ENCODE data around the gene DNAJB9. TPM values are rescaled to one million over a fixed set of nuclear protein-coding genes. Genes with fewer than 3 reads are reported as not detected.

DNAJB9 gene
- total and polyA plus RNA-seq, 4 donors, result 27.6 to 164 (median 49.4) TPM

GRCh38 chr7:108598153-108598552, 28.5 kb downstream of the DNAJB9 start:
- Histone ChIP-seq H3K9me3 (ENCODE audit: control insufficient read depth in 4 of 4, low read length in 3 of 4) (no peaks in the 10 kb centered on the region), H3K36me3 (ENCODE audit: control insufficient read depth in 4 of 4, insufficient read depth in 3 of 4, low read depth in 1 of 4, low read length in 3 of 4) (no peaks in the 10 kb centered on the region), H3K27me3 (ENCODE audit: control insufficient read depth in 4 of 4, insufficient read depth in 4 of 4, low read length in 3 of 4) (no peaks in the 10 kb centered on the region), H3K9ac (ENCODE audit: low read depth in 1 of 2, low read length in 2 of 2) (no peak overlapping the region), H3K27ac (ENCODE audit: low read depth in 1 of 2, low read length in 2 of 2) (no peak overlapping the region), H3K4me1 (ENCODE audit: control insufficient read depth in 4 of 4, insufficient read depth in 4 of 4, low read length in 3 of 4) (no peaks in the 10 kb centered on the region), H3K4me3 (ENCODE audit: low read depth in 1 of 3, low read length in 3 of 3) (no peak overlapping the region)
- DNase-seq (ENCODE audit: low spot score), result no peak
- 93% methylated on average over 2 of the region's 2 CpGs for WGBS
- TF ChIP-seq JUND (IDR thresholded peaks at IDR 0.05) (no peak), HNF4A (conservative IDR thresholded peaks at IDR 0.05) (no peak), RXRA (IDR thresholded peaks at IDR 0.05) (no peak), FOXA1 (IDR thresholded peaks at IDR 0.05) (no peak), ATF3 (IDR thresholded peaks at IDR 0.05) (no peak), CTCF (IDR thresholded peaks at IDR 0.05; ENCODE audit: low read depth, low read length, missing input control) (no peak), EGR1 (IDR thresholded peaks at IDR 0.05; ENCODE audit: low read depth in 2 of 2) (no peak)

GRCh38 chr7:108598914-108599580, 29.4 kb downstream of the DNAJB9 start:
- no peak overlapping the region for H3K4me3 ChIP-seq (ENCODE audit: low read depth in 1 of 3, low read length in 3 of 3)
- H3K27me3 ChIP-seq (ENCODE audit: control insufficient read depth in 4 of 4, insufficient read depth in 4 of 4, low read length in 3 of 4), result no peaks in the 10 kb centered on the region
- 91% methylated on average over 6 of the region's 6 CpGs for WGBS
- H3K9me3 ChIP-seq (ENCODE audit: control insufficient read depth in 4 of 4, low read length in 3 of 4), result no peaks in the 10 kb centered on the region
- H3K9ac ChIP-seq (ENCODE audit: low read depth in 1 of 2, low read length in 2 of 2), result no peak overlapping the region
- no peak overlapping the region for H3K27ac ChIP-seq (ENCODE audit: low read depth in 1 of 2, low read length in 2 of 2)
- no peak for TF ChIP-seq YY1 (IDR thresholded peaks at IDR 0.05)
- TF ChIP-seq EGR1 (IDR thresholded peaks at IDR 0.05; ENCODE audit: low read depth in 2 of 2), result no peak
- TF ChIP-seq GABPA (IDR thresholded peaks at IDR 0.05 in 1 of 2, conservative IDR thresholded peaks at IDR 0.05 in 1 of 2), result no peak
- TF ChIP-seq CTCF (IDR thresholded peaks at IDR 0.05; ENCODE audit: low read depth, low read length, missing input control), result no peak
- TF ChIP-seq MAX (IDR thresholded peaks at IDR 0.05), result no peak
- TF ChIP-seq RAD21 (IDR thresholded peaks at IDR 0.05), result no peak
- TF ChIP-seq RXRA (IDR thresholded peaks at IDR 0.05), result no peak
- no peak for TF ChIP-seq JUND (IDR thresholded peaks at IDR 0.05)
- TF ChIP-seq FOXA2 (IDR thresholded peaks at IDR 0.05), result no peak
- TF ChIP-seq SP1 (IDR thresholded peaks at IDR 0.05), result no peak
- TF ChIP-seq ZBTB33 (IDR thresholded peaks at IDR 0.05), result no peak
- TF ChIP-seq TAF1 (conservative IDR thresholded peaks at IDR 0.05), result no peak
- no peak for TF ChIP-seq FOXA1 (IDR thresholded peaks at IDR 0.05)
- TF ChIP-seq HNF4G (IDR thresholded peaks at IDR 0.05), result no peak
- no peak for TF ChIP-seq HNF4A (conservative IDR thresholded peaks at IDR 0.05)
- TF ChIP-seq REST (IDR thresholded peaks at IDR 0.05), result no peak
- TF ChIP-seq ATF3 (IDR thresholded peaks at IDR 0.05), result no peak
- TF ChIP-seq NR2F2 (IDR thresholded peaks at IDR 0.05), result no peak
- no peak for DNase-seq (ENCODE audit: low spot score)
- H3K4me1 ChIP-seq (ENCODE audit: control insufficient read depth in 4 of 4, insufficient read depth in 4 of 4, low read length in 3 of 4), result no peaks in the 10 kb centered on the region
- H3K36me3 ChIP-seq (ENCODE audit: control insufficient read depth in 4 of 4, insufficient read depth in 3 of 4, low read depth in 1 of 4, low read length in 3 of 4), result no peaks in the 10 kb centered on the region
